Measurements from ENCODE around the gene NMBR. TPM values are rescaled to one million over a fixed set of nuclear protein-coding genes. Genes with fewer than 3 reads are reported as not detected.

Gene NMBR
- total and polyA plus RNA-seq, 2 donors (not counting 1 experiment from before 2014, with no cell fraction given): 0.09 TPM; not detected in 1

- no peaks in the 10 kb centered on the region for H3K27me3 ChIP-seq (replicated peaks in 1 of 4; ENCODE audit: control extremely low read depth in 1 of 4, control insufficient read depth in 3 of 4, insufficient read depth in 4 of 4, low read length in 3 of 4)
- H3K79me2 ChIP-seq (ENCODE audit: control insufficient read depth, insufficient read depth, low read length): peaks cover 95% of the 10 kb centered on the region
- WGBS (ENCODE audit: insufficient coverage): 62% methylated on average over 2 of the region's 5 CpGs
- intact Hi-C loops (cut with micrococcal nuclease): no loop called here
- peaks cover 0 to 9% of the 10 kb centered on the region in 2 donors for H3K4me1 ChIP-seq (ENCODE audit: control insufficient read depth in 2 of 2, insufficient read depth in 2 of 2, low read length in 2 of 2)
- Mint-ChIP-seq H3K27me3 (no peaks in the 10 kb centered on the region), H3K9me3 (ENCODE audit: insufficient read depth) (no peaks in the 10 kb centered on the region), H3K27ac (no peak overlapping the region), H3K4me1 (peaks cover 40% of the 10 kb centered on the region), H3K4me3 (no peak overlapping the region)
- H4K20me1 ChIP-seq (ENCODE audit: control insufficient read depth, insufficient read depth, low read length, poor library complexity, severe bottlenecking): peaks cover 76% of the 10 kb centered on the region
- TF ChIP-seq CTCF (IDR thresholded peaks at IDR 0.05) (peak; percentile 58), EZH2 (IDR thresholded peaks at IDR 0.05; ENCODE audit: borderline replicate concordance, insufficient read depth, low read depth, low read length, poor library complexity, severe bottlenecking) (no peak)
- H2AFZ ChIP-seq (ENCODE audit: insufficient read depth, low read depth, low read length, poor library complexity, severe bottlenecking): no peak overlapping the region
- CTCF ChIA-PET: interaction anchor here (1.2 to 3.6 kb wide), 4 partner anchors 9 to 319 kb away, joined by 3 to 18 read pairs (median 4); partner anchors contain the start of genes NMBR and VTA1
- peak; percentile 20 for DNase-seq
- ATAC-seq (ENCODE audit: low read depth): no peak
- H3K27ac ChIP-seq (ENCODE audit: low read length in 2 of 2): peak overlapping the region in 1 of 2 donors; percentile 25
- no peak overlapping the region for H3K4me2 ChIP-seq (replicated peaks; ENCODE audit: low read depth, low read length, poor library complexity, severe bottlenecking)
- POLR2A ChIA-PET: interaction anchor here (1.1 kb wide), 1 partner anchor 9 kb away, joined by 3 read pairs; the partner anchor contains the start of genes NMBR and VTA1
- peaks cover 0 to 3% of the 10 kb centered on the region in 2 experiments for H3K36me3 ChIP-seq (replicated peaks in 1 of 2; ENCODE audit: control extremely low read depth in 1 of 2, control insufficient read depth in 1 of 2, extremely low read depth in 1 of 2, insufficient read depth in 2 of 2, low read length in 1 of 2)
- H3K9ac ChIP-seq (ENCODE audit: low read length): no peak overlapping the region
- no peak overlapping the region for H3K4me3 ChIP-seq (ENCODE audit: control extremely low read depth in 1 of 5, extremely low read depth in 1 of 5, insufficient read depth in 1 of 5, low read depth in 2 of 5, low read length in 4 of 5)
- H3K9me3 ChIP-seq (ENCODE audit: control extremely low read depth in 1 of 3, control insufficient read depth in 2 of 3, insufficient read depth in 1 of 3, low read length in 2 of 3): no peaks in the 10 kb centered on the region
These were observed 9.2 kb upstream of the NMBR start for GRCh38 chr6:142155895-142156757.

- CTCF ChIA-PET: no interaction called here
- POLR2A ChIA-PET: no interaction called here
- H3K27ac ChIP-seq (ENCODE audit: low read length in 2 of 2): no peak overlapping the region
- Mint-ChIP-seq H3K27me3 (no peaks in the 10 kb centered on the region), H3K4me3 (no peak overlapping the region), H3K27ac (no peak overlapping the region), H3K4me1 (peaks cover 45% of the 10 kb centered on the region), H3K9me3 (ENCODE audit: insufficient read depth) (no peaks in the 10 kb centered on the region)
- H2AFZ ChIP-seq (ENCODE audit: insufficient read depth, low read depth, low read length, poor library complexity, severe bottlenecking): no peak overlapping the region
- H3K4me1 ChIP-seq (ENCODE audit: control insufficient read depth in 2 of 2, insufficient read depth in 2 of 2, low read length in 2 of 2): peaks cover 0 to 9% of the 10 kb centered on the region in 2 donors
- no peaks in the 10 kb centered on the region for H3K27me3 ChIP-seq (replicated peaks in 1 of 4; ENCODE audit: control extremely low read depth in 1 of 4, control insufficient read depth in 3 of 4, insufficient read depth in 4 of 4, low read length in 3 of 4)
- H3K9ac ChIP-seq (ENCODE audit: low read length): no peak overlapping the region
- 100% methylated on average over 2 of the region's 3 CpGs for WGBS (ENCODE audit: insufficient coverage)
- DNase-seq (no peak), ATAC-seq (ENCODE audit: low read depth) (no peak)
- H3K36me3 ChIP-seq (replicated peaks in 1 of 2; ENCODE audit: control extremely low read depth in 1 of 2, control insufficient read depth in 1 of 2, extremely low read depth in 1 of 2, insufficient read depth in 2 of 2, low read length in 1 of 2): peaks cover 0 to 5% of the 10 kb centered on the region in 2 experiments
- peaks cover 72% of the 10 kb centered on the region for H4K20me1 ChIP-seq (ENCODE audit: control insufficient read depth, insufficient read depth, low read length, poor library complexity, severe bottlenecking)
- no peak overlapping the region for H3K4me3 ChIP-seq (ENCODE audit: control extremely low read depth in 1 of 5, extremely low read depth in 1 of 5, insufficient read depth in 1 of 5, low read depth in 2 of 5, low read length in 4 of 5)
- no peak overlapping the region for H3K4me2 ChIP-seq (replicated peaks; ENCODE audit: low read depth, low read length, poor library complexity, severe bottlenecking)
- intact Hi-C loops (cut with micrococcal nuclease): no loop called here
- no peaks in the 10 kb centered on the region for H3K9me3 ChIP-seq (ENCODE audit: control extremely low read depth in 1 of 3, control insufficient read depth in 2 of 3, insufficient read depth in 1 of 3, low read length in 2 of 3)
- no peak for TF ChIP-seq EZH2 (IDR thresholded peaks at IDR 0.05; ENCODE audit: borderline replicate concordance, insufficient read depth, low read depth, low read length, poor library complexity, severe bottlenecking)
- no peak for TF ChIP-seq CTCF (IDR thresholded peaks at IDR 0.05)
- H3K79me2 ChIP-seq (ENCODE audit: control insufficient read depth, insufficient read depth, low read length): peaks cover 95% of the 10 kb centered on the region
These were observed 8.2 kb upstream of the NMBR start for GRCh38 chr6:142155091-142155490.
